GM18526 (cell line): ENCODE results near the gene CDH13.

Experiments used
- POLR2A ChIP-seq: IDR thresholded peaks from 3 replicates; pipeline ENCODE4 v1.6.1; 2011; ENCODE audit not compliant: insufficient read length; ENCODE audit errors: extremely low read depth

Gene CDH13

DNA sequence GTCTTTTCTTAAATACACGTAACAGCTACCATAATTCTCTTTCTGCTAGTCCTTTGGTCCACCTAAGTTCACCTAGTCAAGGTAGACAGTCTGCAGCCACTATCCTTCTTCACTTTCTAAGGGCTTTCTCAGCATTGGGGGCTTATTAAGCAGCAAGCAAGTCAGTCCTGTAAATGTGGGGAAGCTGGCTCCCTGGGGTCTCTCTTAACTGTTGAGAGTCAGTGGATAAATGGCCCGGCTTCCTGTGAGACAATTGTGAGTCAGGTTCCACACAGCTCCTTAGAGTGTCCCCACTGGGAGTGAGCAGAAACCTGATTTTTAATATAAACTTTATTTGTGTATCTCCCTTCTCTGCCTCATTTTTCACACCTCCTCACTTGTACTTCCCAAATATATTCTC is 132.1 kb downstream of the CDH13 start:
- no peak for TF ChIP-seq POLR2A

DNA sequence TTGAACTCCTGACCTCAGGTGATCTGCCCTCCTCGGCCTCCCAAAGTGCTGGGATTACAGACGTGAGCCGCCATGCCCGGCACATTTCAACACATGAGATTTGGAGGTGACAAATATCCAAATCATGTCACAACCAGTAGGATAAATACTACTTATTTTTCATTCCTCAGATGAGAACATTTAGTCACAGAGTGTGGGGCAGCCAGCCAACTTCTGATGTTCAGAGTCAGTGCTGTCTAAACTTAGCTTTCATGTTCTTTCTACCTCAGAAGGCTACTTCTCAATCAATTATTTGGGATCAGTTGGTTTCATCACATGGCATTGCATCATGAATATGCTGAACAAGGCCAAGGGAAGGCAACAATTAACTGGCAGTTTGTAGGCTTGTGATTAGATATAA is 134.5 kb downstream of the CDH13 start:
- no peak for TF ChIP-seq POLR2A

DNA sequence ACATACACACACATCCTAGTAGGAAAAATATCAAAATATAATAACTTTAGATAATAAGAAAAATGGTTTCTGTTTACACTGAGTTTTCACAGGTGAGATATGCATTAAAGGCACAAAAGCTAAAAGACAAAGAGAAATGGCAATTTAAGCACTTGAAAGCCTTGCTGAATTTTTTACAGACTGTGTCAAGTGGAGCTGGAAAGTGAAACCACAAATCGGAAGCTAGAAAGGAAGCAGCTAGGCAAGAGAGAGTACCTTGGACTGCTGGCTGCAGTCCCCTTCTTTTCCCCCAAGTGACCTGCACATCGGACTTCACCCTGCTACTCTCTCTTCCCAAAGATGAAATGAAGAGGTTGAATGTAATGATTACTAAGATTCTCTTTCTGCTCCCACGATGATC is 135.1 kb downstream of the CDH13 start:
- TF ChIP-seq POLR2A: no peak

DNA sequence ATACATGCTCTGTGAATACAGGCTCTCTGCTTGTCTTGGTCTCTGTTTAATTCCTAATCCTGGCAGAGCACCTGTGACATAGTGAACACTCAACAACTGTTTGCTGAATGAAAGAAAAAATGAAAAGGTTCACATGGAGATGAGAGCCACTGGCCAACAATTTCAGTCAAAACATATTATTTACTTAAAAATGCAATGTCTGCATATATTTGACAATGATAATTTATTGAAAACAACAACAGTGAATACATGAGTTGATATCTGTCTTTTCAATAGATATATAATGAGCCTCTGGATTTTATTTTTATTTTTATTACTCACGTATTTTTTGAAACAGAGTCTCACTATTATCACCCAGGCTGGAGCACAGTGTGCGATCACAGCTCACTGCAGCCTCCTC is 136.6 kb downstream of the CDH13 start:
- no peak for TF ChIP-seq POLR2A

DNA sequence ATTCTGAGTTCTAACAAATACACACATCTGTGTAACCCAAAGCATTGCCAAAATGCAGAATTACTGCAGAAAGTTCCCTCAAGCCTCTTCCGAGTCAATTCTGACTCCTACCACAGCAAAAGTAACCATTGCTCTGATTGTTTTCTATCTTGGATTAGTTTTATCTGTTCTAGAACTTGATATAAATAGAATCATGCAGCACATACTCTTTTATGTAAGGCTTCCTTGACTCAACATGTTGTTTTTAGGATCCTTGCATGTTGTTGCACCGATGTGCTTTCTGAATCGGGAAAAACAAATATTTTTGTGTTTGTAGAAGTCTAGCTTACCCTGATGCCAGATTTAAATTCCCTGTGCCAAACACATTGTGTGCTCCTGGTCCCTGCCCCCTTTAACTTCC is 140.4 kb downstream of the CDH13 start:
- no peak for TF ChIP-seq POLR2A

DNA sequence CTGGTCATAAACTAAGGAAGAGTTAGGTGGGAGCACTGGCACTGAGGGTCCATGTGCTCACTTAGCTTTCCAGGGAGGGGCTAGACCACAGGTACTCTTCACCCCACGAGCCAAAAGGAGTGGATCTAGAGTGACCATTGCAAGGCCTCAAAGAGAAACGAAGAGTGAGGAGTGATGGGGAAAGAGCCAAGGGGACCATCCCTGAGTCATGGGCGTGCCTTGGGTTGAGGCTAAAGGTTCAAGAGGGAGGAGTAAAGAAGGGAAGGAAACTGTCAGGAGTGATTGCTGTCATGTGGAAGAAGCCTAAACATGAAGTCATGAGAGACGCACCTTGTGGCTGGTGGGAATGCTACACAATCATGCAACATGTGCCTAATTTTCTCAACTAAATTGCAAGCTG is 141.0 kb downstream of the CDH13 start:
- TF ChIP-seq POLR2A: no peak

DNA sequence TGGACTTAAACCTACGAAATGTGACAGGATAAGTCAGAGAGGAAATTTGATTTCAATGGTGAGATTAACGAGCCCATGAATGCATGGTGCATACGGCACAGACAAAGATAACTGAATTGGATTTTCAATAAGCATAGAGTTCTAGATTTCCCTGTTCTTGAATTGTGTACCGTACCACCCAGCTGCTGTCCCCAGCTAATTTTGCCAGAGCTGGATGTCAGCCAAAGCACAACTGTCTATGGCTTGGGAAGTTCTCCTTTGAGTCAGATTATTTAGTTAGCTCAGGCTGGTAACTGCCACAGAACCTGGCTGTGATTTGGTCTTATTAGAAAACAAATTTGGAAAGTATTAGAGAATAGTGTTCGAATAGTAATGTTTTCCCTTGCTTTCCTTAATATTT is 143.1 kb downstream of the CDH13 start:
- no peak for TF ChIP-seq POLR2A

DNA sequence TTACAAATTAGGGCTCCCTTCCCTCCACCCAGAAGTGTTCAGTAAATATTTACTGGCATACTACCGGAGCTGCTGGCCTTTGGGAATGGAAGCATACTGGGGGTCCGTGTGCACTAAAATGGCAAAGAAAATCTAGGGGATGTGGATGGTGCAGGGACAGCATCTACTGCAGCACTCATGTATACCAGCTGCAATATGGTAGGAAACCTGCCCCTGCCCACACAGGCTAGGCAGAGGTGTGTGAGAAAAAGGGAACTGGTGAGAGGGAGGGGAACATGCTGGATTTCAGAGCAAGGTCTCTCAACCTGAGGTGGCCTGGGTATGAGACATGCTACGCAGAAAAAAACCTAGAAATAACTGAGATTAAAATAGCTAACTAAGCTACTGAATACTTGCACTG is 145.4 kb downstream of the CDH13 start:
- TF ChIP-seq POLR2A: no peak

DNA sequence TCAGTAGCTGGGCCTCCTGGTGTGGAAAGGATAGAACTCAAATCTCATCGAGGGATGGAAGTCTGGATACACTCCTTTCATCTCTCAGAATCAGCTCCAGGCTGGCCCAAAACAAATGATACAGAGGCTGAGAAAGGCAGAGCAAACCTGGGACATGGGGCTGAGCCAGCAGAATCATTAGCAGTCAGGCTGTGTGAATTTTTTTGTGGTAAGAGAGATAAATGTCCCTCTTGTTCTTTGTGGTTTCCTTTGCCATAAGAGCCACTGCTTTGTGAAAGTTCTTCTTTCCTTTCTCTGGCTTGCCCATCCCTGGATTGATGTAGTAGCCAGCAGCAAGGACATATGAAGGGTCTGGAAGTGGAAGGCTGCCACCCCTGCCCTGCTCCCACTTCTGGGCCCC is 146.2 kb downstream of the CDH13 start:
- TF ChIP-seq POLR2A: no peak

DNA sequence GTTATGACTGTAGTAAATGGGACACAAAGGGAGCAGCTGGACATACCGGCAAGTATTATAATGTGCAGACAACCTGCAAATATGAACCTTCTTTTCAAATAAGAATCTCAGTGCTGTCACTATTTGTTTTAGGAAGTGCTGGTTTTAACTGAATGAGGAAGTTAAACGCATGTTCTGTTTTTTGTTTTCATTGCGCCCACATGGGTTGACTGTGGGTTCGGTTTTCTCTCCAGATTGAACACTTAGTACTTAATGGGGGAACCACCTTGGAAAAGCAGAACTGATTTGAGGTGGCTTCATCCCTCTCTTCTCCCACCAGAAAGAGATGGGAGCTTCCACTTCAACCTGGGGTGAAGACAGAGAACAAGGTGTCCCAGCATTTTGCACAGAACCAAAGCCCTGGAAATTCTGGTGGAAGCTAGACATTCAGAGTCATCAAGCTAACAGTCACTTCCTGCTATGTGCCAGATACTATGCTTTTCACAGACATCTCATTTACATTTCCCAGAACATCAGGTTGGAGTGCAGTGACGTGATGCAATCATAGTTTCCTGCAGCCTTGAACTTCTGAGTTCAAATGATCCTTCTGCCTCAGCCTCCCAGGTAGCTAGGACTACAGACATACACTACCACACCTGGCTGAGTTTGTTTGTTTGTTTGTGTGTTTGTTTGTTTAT is 149.8 kb downstream of the CDH13 start:
- TF ChIP-seq POLR2A: no peak

DNA sequence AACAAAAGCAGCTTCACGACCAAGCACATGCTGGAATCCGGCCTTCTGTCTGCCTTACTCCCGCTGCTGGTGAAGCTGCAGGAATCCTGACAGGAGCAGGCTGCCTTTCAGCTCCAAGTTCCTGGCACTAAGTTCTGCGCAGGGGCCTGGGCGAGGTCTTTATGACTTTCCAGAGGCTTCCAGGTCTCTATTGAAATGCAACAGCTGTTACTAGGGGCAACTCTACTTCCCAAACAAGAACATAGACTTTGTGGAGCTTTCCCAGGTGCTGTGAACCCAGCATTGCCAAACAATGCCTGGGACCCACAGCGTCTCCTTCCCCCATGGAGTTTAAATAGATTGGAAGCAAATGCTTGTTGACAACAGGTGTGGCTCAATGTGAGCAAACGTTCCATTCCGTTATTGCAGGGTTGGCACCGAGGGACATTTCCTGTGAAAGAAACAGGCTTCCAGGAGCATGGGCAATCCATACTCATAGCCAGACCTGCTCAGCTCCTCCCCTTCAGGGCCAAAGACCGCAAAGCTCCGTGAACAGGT is 156.0 kb downstream of the CDH13 start:
- TF ChIP-seq POLR2A: no peak

DNA sequence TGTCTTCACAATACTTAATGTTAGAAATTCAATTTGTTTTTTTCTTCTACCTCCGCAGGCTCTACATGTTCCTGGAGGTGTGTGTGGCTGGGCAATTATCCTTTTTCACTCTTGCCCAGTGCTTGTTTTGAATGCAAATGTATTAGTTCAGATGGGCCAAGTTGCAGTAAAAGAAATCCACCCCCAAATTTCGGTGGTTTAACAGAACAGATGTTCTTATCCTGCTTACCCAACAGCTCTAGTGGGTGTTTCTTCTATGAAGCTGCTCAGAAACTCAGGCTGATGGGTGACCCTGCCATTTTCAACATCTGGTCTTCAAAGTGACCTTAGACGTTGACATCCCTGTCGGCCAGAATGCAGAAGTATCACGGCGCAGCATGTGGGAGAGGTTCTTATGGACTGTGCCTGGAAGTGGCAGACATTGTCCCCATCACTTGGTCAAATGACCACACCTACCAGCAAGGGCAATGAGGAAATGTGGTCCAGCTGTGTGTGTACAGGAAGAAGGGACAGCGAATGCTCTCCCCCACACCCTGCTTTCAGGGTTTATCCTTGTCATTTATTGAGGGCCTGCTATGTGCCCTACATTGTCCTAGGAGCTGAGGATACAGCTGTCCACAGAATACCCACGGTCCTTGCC is 157.3 kb downstream of the CDH13 start:
- TF ChIP-seq POLR2A: no peak

DNA sequence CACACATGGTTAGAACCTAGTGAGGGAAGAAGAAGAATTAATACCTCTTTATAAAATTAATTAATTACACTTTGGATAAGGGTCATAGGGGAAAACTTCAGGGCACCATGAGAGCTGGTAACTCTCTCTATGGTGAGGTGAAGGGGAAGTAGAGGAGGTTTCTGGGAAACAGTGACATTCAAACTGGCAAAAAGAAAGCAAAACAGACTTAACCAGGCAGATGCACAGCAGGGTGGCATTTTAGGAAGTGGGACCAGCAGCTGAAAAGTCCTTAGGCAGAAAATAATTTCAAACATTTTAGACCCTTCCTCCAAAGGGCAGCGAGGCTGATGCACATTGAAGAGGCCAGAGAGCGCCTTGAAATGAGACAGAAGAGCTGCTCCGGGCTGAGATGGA is 157.8 kb downstream of the CDH13 start:
- TF ChIP-seq POLR2A: no peak

DNA sequence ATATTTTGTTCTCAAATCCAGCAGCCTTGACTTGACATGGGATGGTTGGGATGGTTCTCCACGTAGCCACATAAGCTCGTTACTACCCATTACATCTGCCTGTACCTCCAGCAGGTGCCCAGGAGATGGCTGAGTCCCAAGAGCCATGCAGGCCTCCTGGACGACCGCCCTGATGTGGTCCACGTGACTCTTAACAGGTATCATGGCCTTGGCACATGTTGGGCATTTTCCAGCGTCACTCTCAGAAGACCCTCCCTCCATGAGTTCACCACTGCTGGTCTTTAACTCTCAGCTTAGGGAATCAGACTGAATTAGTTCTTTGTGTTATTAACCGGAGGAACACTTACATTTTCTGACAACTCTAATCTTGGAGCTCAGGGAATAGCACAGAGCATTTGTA is 161.5 kb downstream of the CDH13 start:
- no peak for TF ChIP-seq POLR2A

DNA sequence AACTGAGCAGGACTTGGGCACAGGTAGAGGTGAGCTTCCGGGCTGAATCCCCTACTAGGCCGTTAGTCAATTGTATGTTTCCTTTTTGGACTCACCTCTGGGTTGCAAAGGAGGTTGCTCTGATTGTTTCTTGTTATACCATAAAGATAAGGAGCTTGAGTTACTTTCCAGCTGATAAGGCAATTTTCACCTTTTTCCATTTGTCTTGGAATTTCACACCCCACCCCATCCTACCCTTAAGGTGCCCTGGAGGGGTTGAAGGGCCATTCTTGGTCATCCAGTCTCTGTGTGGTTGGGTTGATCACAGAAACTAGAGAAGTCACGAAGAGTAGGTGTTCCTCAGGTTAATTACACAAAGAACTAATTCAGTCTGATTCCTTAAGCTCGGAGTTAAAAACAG is 162.2 kb downstream of the CDH13 start:
- no peak for TF ChIP-seq POLR2A

DNA sequence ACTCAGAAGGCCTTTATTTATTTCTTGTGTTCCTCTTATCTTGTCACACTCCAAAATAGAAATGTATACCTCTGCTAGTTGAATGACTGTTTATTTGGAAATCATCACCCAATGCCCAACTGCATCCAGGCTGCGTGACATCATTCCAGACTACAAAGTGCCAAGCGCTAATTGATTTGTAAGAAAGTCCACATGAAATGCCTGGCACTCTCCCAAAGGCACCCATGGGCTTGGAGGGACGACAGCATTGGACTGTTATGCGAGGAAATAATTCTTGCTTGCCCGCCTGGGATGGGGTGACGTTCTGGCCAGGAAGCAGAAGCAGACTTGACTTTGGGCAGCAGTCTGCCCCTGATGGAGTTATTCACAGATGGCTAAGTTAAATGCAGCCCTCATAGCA is 165.9 kb downstream of the CDH13 start:
- TF ChIP-seq POLR2A: no peak
